HEK293 (cell line): ENCODE measurements around the gene ZKSCAN3.

Source experiments
- CTCF ChIA-PET: fragments of 350-600 bp; formaldehyde crosslinking; extraction: SDS; loops from one replicate; lab custom pipeline; 2021; ENCODE audit warnings: antibody characterized with exemption; lab: Yijun Ruan, JAX
- POLR2A ChIA-PET: fragments of 300-600 bp; formaldehyde crosslinking; extraction: SDS; loops from one replicate; lab custom pipeline; 2020; ENCODE audit warnings: antibody characterized with exemption, inconsistent platforms; lab: Yijun Ruan, JAX
- H3K27ac ChIP-seq: fragments of 200-500 bp; sonication (Bioruptor generic); 2 replicates; pipeline ENCODE4 v1.5.1; 2014; ENCODE audit warnings: low read depth, low read length, control low read depth, inconsistent platforms; ENCODE audit errors: extremely low read depth
- H3K36me3 ChIP-seq, 2 experiments: fragments of 200-500 bp in 1 of 2; sonication (Bioruptor generic) in 1 of 2; 1 replicate in 1 of 2; 2 replicates in 1 of 2; pipeline ENCODE4 v1.5.1; 2014 to 2017; ENCODE audit warnings: inconsistent platforms in 2 of 2, low read length in 2 of 2; ENCODE audit not compliant: control insufficient read depth in 2 of 2, insufficient read depth in 1 of 2
- H3K4me1 ChIP-seq: fragments of 200-500 bp; sonication (Bioruptor generic); 2 replicates; pipeline ENCODE4 v1.5.1; 2014; ENCODE audit warnings: mild to moderate bottlenecking, low read length, inconsistent platforms; ENCODE audit not compliant: control insufficient read depth, insufficient read depth
- H3K4me3 ChIP-seq: 2 replicates; pipeline ENCODE4 v1.5.1; 2011; ENCODE audit warnings: low read depth, mild to moderate bottlenecking, control low read depth, low read length, moderate library complexity
- H3K9me3 ChIP-seq: fragments of 200-500 bp; sonication (Bioruptor generic); 2 replicates; pipeline ENCODE4 v1.5.1; 2014; ENCODE audit warnings: low read depth, low read length, inconsistent platforms; ENCODE audit not compliant: control insufficient read depth, insufficient read depth
- BCL6B ChIP-seq: fragments of 450-650 bp; formaldehyde crosslinking; IDR thresholded peaks from 2 replicates; pipeline ENCODE4 v1.5.1; 2017; ENCODE audit warnings: missing biosample characterization, missing genetic modification characterization
- OSR2 ChIP-seq: fragments of 450-650 bp; formaldehyde crosslinking; IDR thresholded peaks from 2 replicates; pipeline ENCODE4 v1.5.1; 2016; ENCODE audit warnings: missing biosample characterization, missing genetic modification characterization
- PRDM10 ChIP-seq: fragments of 450-650 bp; formaldehyde crosslinking; IDR thresholded peaks from 2 replicates; pipeline ENCODE4 v1.5.1; 2016; ENCODE audit warnings: missing biosample characterization, missing genetic modification characterization
- SCRT2 ChIP-seq: fragments of 450-650 bp; formaldehyde crosslinking; IDR thresholded peaks from 2 replicates; pipeline ENCODE4 v1.5.1; 2016; ENCODE audit warnings: missing biosample characterization, missing genetic modification characterization
- SETDB1 ChIP-seq: IDR thresholded peaks from one replicate; pipeline ENCODE4 v1.6.1; 2017; ENCODE audit warnings: mild to moderate bottlenecking, low read length, moderate library complexity, mixed read lengths; ENCODE audit not compliant: insufficient read length
- TRIM28 ChIP-seq: IDR thresholded peaks from 2 replicates; pipeline ENCODE4 v1.6.1; 2011; ENCODE audit warnings: low read length, control low read depth, borderline replicate concordance
- ZBTB7A ChIP-seq: fragments of 450-650 bp; formaldehyde crosslinking; IDR thresholded peaks from 2 replicates; pipeline ENCODE4 v1.5.1; 2016; ENCODE audit warnings: low read depth, missing biosample characterization, missing genetic modification characterization
- ZIC2 ChIP-seq: fragments of 450-650 bp; formaldehyde crosslinking; IDR thresholded peaks from 2 replicates; pipeline ENCODE4 v1.5.1; 2016; ENCODE audit warnings: missing biosample characterization, missing genetic modification characterization
- ZNF121 ChIP-seq: fragments of 450-650 bp; formaldehyde crosslinking; IDR thresholded peaks from 2 replicates; pipeline ENCODE4 v1.5.1; 2016; ENCODE audit warnings: missing biosample characterization, missing genetic modification characterization
- ZNF133 ChIP-seq: fragments of 450-650 bp; formaldehyde crosslinking; IDR thresholded peaks from 2 replicates; pipeline ENCODE4 v1.5.1; 2016; ENCODE audit warnings: missing biosample characterization, missing genetic modification characterization
- ZNF221 ChIP-seq: fragments of 450-650 bp; formaldehyde crosslinking; IDR thresholded peaks from 2 replicates; pipeline ENCODE4 v1.5.1; 2017; ENCODE audit warnings: missing biosample characterization, missing genetic modification characterization, borderline replicate concordance
- ZNF26 ChIP-seq: fragments of 450-650 bp; formaldehyde crosslinking; IDR thresholded peaks from 2 replicates; pipeline ENCODE4 v1.5.1; 2016; ENCODE audit warnings: missing biosample characterization, missing genetic modification characterization
- ZNF311 ChIP-seq: fragments of 450-650 bp; formaldehyde crosslinking; IDR thresholded peaks from 2 replicates; pipeline ENCODE4 v1.5.1; 2017; ENCODE audit warnings: missing biosample characterization, missing genetic modification characterization, borderline replicate concordance
- ZNF324 ChIP-seq: fragments of 450-650 bp; formaldehyde crosslinking; IDR thresholded peaks from 2 replicates; pipeline ENCODE4 v1.5.1; 2016; ENCODE audit warnings: missing biosample characterization, missing genetic modification characterization
- ZNF350 ChIP-seq: fragments of 450-650 bp; formaldehyde crosslinking; IDR thresholded peaks from 2 replicates; pipeline ENCODE4 v1.5.0; 2017; ENCODE audit warnings: missing biosample characterization, mild to moderate bottlenecking, missing genetic modification characterization
- ZNF571 ChIP-seq: fragments of 450-650 bp; formaldehyde crosslinking; IDR thresholded peaks from 2 replicates; pipeline ENCODE4 v1.5.0; 2017; ENCODE audit warnings: missing biosample characterization, missing genetic modification characterization
- ZNF623 ChIP-seq: fragments of 450-650 bp; formaldehyde crosslinking; IDR thresholded peaks from 2 replicates; pipeline ENCODE4 v1.5.1; 2016; ENCODE audit warnings: missing biosample characterization, missing genetic modification characterization
- ZNF768 ChIP-seq: fragments of 450-650 bp; formaldehyde crosslinking; IDR thresholded peaks from 2 replicates; pipeline ENCODE4 v1.5.1; 2018; ENCODE audit warnings: missing biosample characterization, mild to moderate bottlenecking, missing genetic modification characterization
- ZSCAN23 ChIP-seq: fragments of 450-650 bp; formaldehyde crosslinking; IDR thresholded peaks from 2 replicates; pipeline ENCODE4 v1.5.1; 2016; ENCODE audit warnings: missing biosample characterization, missing genetic modification characterization
- ZSCAN30 ChIP-seq: fragments of 450-650 bp; IDR thresholded peaks from 2 replicates; pipeline ENCODE4 v1.5.1; 2018; ENCODE audit warnings: missing biosample characterization, mild to moderate bottlenecking, missing genetic modification characterization, moderate library complexity
- TF ChIP-seq, protein P1 (sequence below): IDR thresholded peaks from 2 replicates; pipeline ENCODE4 v1.6.1; 2011; ENCODE audit warnings: mild to moderate bottlenecking, low read depth, low read length, borderline replicate concordance
- TF ChIP-seq, protein P2 (sequence below): fragments of 450-650 bp; formaldehyde crosslinking; IDR thresholded peaks from 2 replicates; pipeline ENCODE4 v1.5.1; 2016; ENCODE audit warnings: missing biosample characterization, missing genetic modification characterization, borderline replicate concordance
- TF ChIP-seq, protein P3 (sequence below): fragments of 450-650 bp; formaldehyde crosslinking; IDR thresholded peaks from 2 replicates; pipeline ENCODE4 v1.5.1; 2016; ENCODE audit warnings: missing biosample characterization, missing genetic modification characterization
- TF ChIP-seq, protein P4 (sequence below): fragments of 450-650 bp; formaldehyde crosslinking; IDR thresholded peaks from 2 replicates; pipeline ENCODE4 v1.5.1; 2016; ENCODE audit warnings: missing biosample characterization, missing genetic modification characterization

The ZKSCAN3 gene

DNA sequence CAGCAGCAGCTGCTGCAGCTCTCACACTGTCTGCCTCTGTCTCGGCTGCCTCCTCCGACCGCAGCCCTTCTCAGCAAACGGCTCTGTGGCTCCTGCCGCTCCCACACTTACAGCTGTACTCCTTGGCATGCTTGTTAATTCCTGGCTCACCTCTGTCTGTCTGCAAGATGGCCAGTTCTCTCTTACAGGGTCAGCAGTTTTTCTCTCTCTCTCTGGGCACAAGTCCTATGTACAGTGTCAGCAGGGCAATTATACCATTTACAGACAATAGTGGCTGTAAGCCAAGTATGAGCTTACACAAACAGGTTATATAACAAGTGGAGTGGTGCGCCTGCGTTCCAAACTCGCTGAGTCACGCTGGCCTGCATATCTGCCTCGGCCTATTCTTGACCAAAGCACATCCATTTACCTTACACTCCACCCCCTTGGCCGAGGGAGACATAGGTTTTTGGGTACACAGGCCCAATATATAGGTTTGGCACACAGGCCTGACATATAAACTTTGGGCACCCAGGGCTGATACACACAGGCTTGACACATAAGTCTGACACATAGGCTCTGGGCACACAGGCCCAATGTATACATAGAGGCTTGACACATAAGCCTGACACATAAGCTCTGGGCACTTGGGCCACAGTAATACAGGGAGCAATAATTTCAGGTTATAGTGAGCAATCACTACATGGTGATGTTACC is 4.4 kb downstream of the ZKSCAN3 start:
- Histone ChIP-seq H3K4me1 (peaks cover 4% of the 10 kb centered on the region; the same call in 1 of the 2 replicates), H3K4me3 (no peak overlapping the region), H3K9me3 (no peaks in the 10 kb centered on the region), H3K27ac (no peak overlapping the region), H3K36me3 (peaks cover 0 to 8% of the 10 kb centered on the region in 2 experiments; a peak in 1 of 3 replicates)
- CTCF ChIA-PET = interaction anchor here (1.1 to 2.4 kb wide), 3 partner anchors 135 to 458 kb away, joined by 3 to 12 read pairs (median 5); partner anchors contain the start of gene ZKSCAN8
- POLR2A ChIA-PET = no interaction called here
- TF ChIP-seq, protein P1, sequence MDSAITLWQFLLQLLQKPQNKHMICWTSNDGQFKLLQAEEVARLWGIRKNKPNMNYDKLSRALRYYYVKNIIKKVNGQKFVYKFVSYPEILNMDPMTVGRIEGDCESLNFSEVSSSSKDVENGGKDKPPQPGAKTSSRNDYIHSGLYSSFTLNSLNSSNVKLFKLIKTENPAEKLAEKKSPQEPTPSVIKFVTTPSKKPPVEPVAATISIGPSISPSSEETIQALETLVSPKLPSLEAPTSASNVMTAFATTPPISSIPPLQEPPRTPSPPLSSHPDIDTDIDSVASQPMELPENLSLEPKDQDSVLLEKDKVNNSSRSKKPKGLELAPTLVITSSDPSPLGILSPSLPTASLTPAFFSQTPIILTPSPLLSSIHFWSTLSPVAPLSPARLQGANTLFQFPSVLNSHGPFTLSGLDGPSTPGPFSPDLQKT = no peak
- no peak for TF ChIP-seq PRDM10 (tag by site-specific recombination)
- TF ChIP-seq ZNF350 (tag by site-specific recombination) = no peak
- TF ChIP-seq ZIC2 = no peak
- TF ChIP-seq, protein P2, sequence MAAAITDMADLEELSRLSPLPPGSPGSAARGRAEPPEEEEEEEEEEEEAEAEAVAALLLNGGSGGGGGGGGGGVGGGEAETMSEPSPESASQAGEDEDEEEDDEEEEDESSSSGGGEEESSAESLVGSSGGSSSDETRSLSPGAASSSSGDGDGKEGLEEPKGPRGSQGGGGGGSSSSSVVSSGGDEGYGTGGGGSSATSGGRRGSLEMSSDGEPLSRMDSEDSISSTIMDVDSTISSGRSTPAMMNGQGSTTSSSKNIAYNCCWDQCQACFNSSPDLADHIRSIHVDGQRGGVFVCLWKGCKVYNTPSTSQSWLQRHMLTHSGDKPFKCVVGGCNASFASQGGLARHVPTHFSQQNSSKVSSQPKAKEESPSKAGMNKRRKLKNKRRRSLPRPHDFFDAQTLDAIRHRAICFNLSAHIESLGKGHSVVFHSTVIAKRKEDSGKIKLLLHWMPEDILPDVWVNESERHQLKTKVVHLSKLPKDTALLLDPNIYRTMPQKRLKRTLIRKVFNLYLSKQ (tag by site-specific recombination) = no peak
- TF ChIP-seq ZNF311 = no peak
- peak; percentile 49 for TF ChIP-seq SETDB1
- TF ChIP-seq ZNF26 (tag by site-specific recombination) = no peak
- TF ChIP-seq ZNF133 (tag by site-specific recombination) = no peak
- no peak for TF ChIP-seq ZBTB7A (tag by site-specific recombination)
- TF ChIP-seq ZNF324 (tag by site-specific recombination) = no peak
- peak; percentile 42; the same call in 1 of the 2 replicates for TF ChIP-seq SCRT2
- TF ChIP-seq BCL6B = no peak
- TF ChIP-seq, protein P3, sequence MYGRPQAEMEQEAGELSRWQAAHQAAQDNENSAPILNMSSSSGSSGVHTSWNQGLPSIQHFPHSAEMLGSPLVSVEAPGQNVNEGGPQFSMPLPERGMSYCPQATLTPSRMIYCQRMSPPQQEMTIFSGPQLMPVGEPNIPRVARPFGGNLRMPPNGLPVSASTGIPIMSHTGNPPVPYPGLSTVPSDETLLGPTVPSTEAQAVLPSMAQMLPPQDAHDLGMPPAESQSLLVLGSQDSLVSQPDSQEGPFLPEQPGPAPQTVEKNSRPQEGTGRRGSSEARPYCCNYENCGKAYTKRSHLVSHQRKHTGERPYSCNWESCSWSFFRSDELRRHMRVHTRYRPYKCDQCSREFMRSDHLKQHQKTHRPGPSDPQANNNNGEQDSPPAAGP (tag by site-specific recombination) = no peak
- TF ChIP-seq ZNF571 (tag by site-specific recombination) = no peak
- TF ChIP-seq ZSCAN30 (tag by site-specific recombination) = no peak
- no peak for TF ChIP-seq ZSCAN23 (tag by site-specific recombination)
- TF ChIP-seq ZNF768 (tag by site-specific recombination) = no peak
- no peak for TF ChIP-seq ZNF121 (tag by site-specific recombination)
- no peak for TF ChIP-seq OSR2 (tag by site-specific recombination)
- TF ChIP-seq ZNF221 (tag by site-specific recombination) = no peak
- no peak for TF ChIP-seq ZNF623 (tag by site-specific recombination)
- TF ChIP-seq TRIM28 = peak; percentile 83; the same call in 1 of the 2 replicates
- TF ChIP-seq, protein P4, sequence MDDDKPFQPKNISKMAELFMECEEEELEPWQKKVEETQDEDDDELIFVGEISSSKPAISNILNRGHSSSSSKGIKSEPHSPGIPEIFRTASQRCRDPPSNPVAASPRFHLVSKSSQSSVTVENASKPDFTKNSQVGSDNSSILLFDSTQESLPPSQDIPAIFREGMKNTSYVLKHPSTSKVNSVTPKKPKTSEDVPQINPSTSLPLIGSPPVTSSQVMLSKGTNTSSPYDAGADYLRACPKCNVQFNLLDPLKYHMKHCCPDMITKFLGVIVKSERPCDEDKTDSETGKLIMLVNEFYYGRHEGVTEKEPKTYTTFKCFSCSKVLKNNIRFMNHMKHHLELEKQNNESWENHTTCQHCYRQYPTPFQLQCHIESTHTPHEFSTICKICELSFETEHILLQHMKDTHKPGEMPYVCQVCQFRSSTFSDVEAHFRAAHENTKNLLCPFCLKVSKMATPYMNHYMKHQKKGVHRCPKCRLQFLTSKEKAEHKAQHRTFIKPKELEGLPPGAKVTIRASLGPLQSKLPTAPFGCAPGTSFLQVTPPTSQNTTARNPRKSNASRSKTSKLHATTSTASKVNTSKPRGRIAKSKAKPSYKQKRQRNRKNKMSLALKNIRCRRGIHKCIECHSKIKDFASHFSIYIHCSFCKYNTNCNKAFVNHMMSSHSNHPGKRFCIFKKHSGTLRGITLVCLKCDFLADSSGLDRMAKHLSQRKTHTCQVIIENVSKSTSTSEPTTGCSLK (tag by site-specific recombination) = no peak
